NCI-H1930 (cell line): ENCODE results near the gene SUFU.
"Not testable (repeated sequence)": the region's sequence is repeated elsewhere in the genome, so short reads cannot be mapped to it uniquely, and the experiment has no call there.

Experiments used
- DNase-seq, 2 experiments: peaks; one replicate each; lab custom pipeline; 2025; lab: John Stamatoyannopoulos, UW

The SUFU gene

DNA sequence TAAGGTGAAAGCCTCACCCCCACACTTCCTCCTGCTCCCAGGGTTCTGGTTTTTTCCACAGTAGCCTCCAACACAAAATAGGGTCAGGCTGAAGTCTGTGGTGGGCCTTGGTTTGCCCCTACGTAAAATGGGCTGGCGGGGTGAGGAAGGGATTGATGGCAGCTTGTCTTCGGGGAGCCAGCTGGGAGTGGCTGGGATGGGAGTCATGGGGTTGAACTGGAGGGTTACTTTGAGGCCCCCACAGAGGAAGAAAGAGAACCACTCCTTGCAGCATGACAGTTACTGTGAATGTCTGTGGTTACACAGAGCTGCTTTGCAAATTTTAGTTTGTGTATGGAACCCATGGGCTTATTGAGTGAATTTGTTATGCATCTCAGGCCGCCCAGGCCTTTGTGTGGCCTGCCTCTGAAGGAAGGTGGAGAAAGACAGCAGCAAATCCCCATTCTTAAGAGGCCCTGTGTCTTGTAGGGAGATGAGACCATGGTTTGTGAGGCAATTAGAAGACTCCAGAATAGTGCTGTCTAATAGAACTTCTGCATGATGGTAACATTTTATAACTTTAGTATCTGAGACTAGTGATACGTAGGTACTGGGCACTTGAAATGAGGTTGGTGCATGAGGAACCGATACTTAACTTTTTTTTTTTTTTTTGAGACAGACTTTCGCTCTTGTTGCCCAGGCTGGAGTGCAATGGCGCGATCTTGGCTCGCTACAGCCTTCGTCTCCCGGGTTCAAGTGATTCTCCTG lies 148.6 kb downstream of the SUFU start:
- no peak for DNase-seq

- DNase-seq, result no peak
Observed at GRCh38 chr10:102653060-102653459, 149.3 kb downstream of the SUFU start.

DNA sequence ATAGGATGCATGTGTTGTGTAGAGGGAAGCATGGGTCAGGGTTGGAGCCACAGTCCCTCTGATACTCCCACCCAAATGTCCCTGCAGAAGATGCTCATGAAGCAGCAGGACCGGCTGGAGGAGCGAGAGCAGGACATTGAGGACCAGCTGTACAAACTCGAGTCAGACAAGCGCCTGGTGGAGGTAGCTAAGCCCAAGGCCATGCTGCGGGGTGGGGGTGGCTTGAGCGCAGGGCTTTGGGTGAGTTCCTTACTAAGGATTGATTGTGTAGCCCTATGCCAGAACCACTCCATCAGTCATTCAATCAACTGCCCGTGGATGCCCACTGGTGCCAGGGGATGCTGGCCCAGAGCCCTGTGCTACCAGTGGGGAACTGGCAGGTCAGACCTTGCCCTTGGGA lies 150.8 kb downstream of the SUFU start:
- DNase-seq, result no peak

DNA sequence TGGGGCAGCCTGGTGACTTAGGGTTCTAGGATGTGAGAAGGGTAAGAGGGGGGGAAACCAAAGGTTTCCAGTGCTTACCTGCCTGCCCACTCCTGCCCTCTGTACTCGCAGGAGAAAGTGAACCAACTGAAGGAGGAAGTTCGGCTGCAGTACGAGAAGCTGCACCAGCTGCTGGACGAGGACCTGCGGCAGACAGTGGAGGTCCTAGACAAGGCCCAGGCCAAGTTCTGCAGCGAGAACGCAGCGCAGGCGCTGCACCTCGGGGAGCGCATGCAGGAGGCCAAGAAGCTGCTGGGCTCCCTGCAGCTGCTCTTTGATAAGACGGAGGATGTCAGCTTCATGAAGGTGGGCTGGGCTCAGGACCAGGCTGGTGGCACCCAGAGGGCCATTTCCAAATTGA lies 151.2 kb downstream of the SUFU start:
- no peak for DNase-seq

GRCh38 chr10:102656026-102656425 lies 152.3 kb downstream of the SUFU start:
- DNase-seq, result no peak

DNA sequence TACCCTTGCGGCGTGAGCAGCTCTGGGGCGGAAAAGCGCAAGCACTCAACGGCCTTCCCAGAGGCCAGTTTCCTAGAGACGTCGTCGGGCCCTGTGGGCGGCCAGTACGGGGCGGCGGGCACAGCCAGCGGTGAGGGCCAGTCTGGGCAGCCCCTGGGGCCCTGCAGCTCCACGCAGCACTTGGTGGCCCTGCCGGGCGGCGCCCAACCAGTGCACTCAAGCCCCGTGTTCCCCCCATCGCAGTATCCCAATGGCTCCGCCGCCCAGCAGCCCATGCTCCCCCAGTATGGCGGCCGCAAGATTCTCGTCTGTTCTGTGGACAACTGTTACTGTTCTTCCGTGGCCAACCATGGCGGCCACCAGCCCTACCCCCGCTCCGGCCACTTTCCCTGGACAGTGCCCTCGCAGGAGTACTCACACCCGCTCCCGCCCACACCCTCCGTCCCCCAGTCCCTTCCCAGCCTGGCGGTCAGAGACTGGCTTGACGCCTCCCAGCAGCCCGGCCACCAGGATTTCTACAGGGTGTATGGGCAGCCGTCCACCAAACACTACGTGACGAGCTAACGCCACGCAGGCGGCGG lies 153.1 kb downstream of the SUFU start:
- DNase-seq, result no peak

DNA sequence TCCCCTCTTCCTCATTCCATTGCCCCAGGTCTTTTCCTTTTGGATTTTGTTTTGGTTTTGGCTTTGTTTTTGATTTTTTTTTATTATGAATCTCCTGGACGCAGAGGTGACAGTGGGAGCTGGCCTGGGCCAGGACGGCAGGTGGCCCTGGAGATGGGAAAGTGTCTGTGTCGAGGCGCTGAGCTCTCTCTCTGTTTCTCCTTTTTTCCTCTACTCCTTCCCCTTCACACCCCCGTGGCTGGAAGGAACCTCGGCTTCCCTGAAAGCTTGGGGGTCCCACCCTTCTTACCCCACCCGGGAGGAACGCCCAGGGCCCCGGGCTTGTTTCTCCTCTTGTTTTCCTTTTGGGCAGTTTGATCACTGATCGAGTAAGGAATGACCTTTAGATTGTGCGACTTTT lies 153.7 kb downstream of the SUFU start:
- no peak for DNase-seq

- DNase-seq, result no peak
Observed at GRCh38 chr10:102657984-102658724, 154.4 kb downstream of the SUFU start.

DNA sequence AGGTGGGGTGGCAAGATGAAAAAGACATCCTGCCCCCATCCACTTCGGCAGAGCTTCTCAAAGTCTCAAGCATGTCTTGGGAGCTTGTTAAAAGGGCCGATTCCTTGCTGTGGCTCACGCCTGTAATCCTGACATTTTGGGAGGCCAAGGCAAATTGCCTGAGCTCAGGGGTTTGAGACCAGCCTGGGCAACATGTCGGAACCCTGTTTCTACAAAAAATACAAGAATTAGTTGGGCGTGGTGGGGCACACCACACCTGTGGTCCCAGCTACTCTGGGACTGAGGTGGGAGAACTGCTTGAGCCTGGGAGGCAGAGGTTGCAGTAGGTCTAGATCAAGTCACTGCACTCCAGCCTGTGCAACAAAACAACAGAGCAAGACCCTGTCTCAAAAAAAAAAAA lies 155.0 kb downstream of the SUFU start:
- no peak for DNase-seq

DNA sequence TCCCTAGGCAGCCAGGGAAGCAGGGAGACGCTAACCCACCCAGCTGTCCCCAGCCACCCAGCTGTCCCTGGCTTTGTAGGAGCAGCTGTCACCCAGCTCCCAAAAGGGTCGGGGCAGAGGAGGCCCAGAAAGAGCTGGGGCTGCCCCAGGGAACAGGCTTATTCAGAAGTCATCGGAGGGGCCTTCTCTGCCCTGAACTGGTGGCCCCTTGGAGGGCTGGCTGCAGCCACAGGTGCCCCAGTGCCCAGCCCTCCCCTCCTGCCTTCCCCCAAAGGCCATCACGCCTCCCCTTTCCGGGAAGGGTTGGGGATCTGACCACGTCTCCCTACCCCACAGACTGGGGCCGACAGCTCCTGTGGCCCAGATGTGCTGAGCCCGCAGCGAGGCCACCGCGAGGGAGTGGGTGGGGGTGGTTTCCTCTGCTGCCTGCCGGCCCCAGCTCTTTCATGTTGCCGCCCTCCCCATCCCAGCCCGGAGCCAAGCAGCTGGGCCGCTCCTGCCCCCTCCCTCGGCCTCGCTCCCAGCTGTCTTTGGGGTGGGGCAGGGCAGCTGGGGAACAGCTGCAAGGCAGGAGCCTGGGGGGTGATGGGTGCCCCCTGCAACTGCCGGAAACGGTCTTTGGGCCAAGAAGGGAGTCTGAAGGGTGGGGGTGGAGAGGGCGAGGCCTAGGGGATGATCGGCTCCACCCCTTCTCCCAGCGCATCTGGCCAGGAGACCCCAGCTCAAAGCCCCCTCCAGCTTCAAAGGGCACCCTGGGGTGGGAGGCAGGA lies 157.3 kb downstream of the SUFU start:
- no peak for DNase-seq

GRCh38 chr10:102661658-102662028 lies 157.9 kb downstream of the SUFU start:
- DNase-seq, result no peak

DNA sequence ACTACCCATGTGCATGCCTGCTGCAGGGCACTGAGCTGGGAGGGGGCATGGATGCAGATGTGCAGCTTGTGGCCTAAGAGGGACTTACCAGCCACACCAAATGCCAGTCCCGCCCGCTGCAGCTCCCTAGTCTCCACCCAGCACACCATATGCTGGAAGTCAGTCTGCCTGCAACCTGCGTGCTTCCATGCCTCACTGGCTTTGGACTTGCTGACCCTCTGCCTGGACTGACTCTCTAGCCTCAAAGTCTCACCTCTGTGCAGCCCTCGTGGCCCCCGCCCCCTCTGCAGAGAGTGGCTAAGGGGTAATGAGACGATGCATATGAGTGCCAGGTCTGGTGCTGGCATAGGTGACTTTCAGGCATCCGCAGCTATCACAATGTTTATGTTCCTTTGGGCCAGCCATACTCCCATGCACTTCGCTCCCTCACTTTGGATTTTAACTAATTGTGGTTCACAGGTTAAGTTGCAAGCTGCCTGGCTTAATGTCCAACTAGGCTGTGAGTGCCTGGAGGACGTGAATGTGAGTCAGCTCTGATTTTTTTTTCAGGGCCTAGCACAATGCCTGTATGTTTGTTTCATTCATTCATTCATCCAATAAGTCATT lies 162.2 kb downstream of the SUFU start:
- DNase-seq, result no peak

- not testable (repeated sequence) for DNase-seq
Observed at GRCh38 chr10:102667411-102667810, 163.6 kb downstream of the SUFU start.

DNA sequence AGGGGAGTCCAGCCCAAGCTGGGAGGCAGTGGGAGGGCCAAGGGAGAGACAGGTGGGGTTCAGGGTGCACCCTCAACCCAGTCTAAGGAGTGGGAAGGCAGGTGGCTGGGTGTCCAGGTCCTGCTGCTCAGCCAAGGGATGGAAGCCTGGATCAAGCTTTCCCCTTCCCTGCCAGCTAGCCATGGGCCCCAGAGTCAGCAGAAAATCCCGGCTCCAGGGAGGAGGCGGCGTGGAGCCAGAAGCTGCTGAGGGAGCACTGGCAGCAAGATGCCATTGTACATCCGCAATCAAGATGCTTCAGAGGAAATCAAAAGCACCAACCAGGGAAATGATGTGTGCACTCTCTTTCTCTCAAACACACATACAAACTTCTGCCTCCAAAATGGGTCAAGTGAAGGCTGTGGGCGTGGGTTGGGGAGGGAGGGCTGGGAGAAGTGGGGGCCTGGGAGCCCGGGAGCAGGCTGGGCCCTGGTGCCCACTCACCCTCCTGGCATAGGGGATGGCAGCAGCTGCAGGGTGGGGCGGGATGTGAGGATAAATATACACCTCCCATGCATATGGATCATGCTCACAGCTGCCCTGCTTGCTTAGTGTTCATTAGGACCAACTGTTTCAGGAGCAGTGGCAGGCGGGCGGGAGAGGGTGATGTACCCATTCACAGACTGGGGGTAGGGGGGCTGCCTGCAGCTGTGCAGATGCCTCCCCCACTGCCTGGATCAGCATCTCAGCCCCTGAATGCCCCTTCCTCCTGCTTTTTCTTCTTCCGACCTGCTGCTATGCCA lies 164.7 kb downstream of the SUFU start:
- no peak for DNase-seq

DNA sequence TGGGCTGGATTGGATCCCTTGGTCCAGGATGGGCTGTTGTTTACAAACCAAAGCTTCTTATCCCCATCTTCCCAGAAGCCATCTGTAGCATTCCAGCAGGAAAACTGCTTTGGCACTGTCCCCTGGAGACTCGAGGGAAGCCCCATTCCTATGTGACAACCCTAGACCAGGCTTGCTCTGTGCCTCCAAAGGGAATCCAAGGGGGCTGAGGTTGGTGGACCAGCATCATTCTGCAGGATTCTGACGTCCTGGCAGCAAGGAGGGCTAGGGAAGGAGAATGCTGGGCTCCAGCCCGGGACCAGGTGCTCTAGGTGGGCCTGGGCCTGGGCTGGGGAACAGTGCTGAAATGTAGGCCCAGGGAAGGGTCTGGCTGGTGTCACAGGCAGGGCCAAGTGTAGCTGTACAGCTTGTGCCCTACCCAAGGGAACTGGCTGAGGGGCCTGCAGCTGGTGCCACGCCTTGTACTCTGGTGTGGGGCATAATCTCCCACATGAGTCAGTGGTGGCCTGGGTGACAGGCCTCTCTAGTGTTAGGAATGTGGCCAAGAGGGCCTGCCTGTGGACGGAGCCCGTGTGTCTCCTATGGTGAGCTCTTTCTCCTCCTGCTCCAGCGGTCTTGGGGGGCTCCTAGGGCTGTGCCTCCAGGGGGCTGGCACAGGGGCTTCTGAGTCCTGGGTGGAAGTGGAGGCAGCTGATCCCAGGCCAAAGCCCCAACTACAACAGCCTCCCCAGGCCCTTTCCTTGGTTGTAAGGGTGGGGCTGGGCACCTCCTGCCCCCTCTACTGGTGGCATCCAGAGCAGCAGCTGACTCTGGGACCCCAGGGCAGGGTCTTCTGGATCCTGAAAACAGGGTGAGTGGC lies 165.7 kb downstream of the SUFU start:
- no peak for DNase-seq

DNA sequence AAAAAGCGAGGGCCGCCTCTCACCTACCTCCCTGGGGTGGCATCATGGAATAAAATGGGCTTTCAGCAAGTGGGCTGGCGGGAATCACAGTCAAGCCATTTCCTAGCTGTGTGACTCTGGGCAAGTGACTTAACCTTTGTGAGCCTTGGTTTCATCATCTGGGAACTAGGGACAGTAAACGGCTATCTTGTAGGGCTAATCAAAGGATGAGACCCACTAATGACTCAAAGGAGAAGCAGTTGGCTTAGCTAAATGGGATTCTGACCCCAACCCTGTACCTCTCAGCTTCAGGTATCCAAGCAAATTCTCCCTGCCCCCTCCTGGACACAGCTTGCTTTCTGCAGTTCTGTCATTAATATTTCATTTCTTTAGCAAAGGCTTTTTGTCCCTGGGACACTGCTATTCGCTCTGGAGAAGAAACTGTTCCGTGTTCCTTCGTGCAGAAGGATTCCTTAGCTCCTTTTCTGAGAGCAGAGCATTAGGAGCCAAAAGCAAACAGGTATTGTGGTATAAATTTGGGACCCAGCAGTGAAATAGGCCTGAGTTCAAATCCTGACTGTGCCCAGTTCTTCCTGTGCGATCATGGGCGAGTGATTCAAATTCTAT lies 166.4 kb downstream of the SUFU start:
- DNase-seq, result no peak

- DNase-seq, result no peak
Observed at GRCh38 chr10:102670871-102671434, 167.2 kb downstream of the SUFU start.

DNA sequence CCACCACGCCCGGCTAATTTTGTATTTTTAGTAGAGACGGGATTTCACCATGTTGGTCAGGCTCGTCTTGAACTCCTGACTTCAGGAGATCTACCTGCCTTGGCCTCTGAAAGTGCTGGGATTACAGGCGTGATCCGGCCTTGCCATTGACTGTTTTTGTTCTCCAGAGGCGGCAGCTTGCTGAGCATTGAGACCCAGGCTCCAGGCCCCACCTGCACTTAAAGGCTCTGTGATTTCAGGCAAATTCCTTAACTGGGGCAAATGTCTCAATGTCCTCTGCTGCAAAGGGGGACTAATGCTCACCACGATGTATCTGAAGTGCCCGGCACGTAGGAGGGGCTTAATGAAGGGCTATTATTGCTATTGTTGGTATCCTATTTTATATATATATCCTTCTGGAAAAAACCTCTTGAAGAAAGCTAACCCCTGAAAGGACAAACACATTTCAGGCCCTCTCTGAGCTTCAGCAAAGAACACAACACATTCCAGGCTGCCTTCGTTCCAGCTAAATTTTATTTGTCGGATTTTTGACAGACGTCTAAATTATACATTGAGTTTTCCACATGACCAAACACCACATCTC lies 169.6 kb downstream of the SUFU start:
- no peak for DNase-seq

GRCh38 chr10:102673819-102674511 lies 170.2 kb downstream of the SUFU start:
- no peak for DNase-seq
